NCI-H82 treated with DMSO at 0.1 percent for 48 hours (cell line): ENCODE data around the gene TNFRSF14.
"Not testable (repeated sequence)": the region's sequence is repeated elsewhere in the genome, so short reads cannot be mapped to it uniquely, and the experiment has no call there.

ENCODE experiments used
- DNase-seq: peaks from one replicate; lab custom pipeline; 2025; ENCODE audit not compliant: unreplicated experiment; lab: John Stamatoyannopoulos, UW

TNFRSF14 gene

GRCh38 chr1:2538376-2538775 is 17.8 kb upstream of the TNFRSF14 start:
- no peak for DNase-seq

GRCh38 chr1:2538872-2539271 is 17.3 kb upstream of the TNFRSF14 start:
- no peak for DNase-seq

GRCh38 chr1:2539312-2539907 is 16.8 kb upstream of the TNFRSF14 start:
- DNase-seq: no peak

GRCh38 chr1:2540816-2541492 is 15.2 kb upstream of the TNFRSF14 start:
- peak; percentile 57 for DNase-seq

GRCh38 chr1:2541619-2542245 is 14.4 kb upstream of the TNFRSF14 start:
- no peak for DNase-seq

GRCh38 chr1:2542246-2542915 is 13.8 kb upstream of the TNFRSF14 start:
- no peak for DNase-seq

- no peak for DNase-seq
Measured at GRCh38 chr1:2543543-2544092, 12.6 kb upstream of the TNFRSF14 start.

- no peak for DNase-seq
Measured at GRCh38 chr1:2544093-2544874, 11.9 kb upstream of the TNFRSF14 start.

- DNase-seq: peak; percentile 14
Measured at GRCh38 chr1:2544875-2545640, 11.1 kb upstream of the TNFRSF14 start.

GRCh38 chr1:2545754-2546514 is 10.2 kb upstream of the TNFRSF14 start:
- peak; percentile 91 for DNase-seq

- peak; percentile 57 for DNase-seq
Measured at GRCh38 chr1:2546515-2547209, 9.5 kb upstream of the TNFRSF14 start.

GRCh38 chr1:2547210-2548067 is 8.7 kb upstream of the TNFRSF14 start:
- DNase-seq: no peak

- peak; percentile 25 for DNase-seq
Measured at GRCh38 chr1:2548068-2548589, 8.0 kb upstream of the TNFRSF14 start.

- not testable (repeated sequence) for DNase-seq
Measured at GRCh38 chr1:2549367-2550029, 6.7 kb upstream of the TNFRSF14 start.

- not testable (repeated sequence) for DNase-seq
Measured at GRCh38 chr1:2550309-2550861, 5.8 kb upstream of the TNFRSF14 start.

- not testable (repeated sequence) for DNase-seq
Measured at GRCh38 chr1:2551544-2551943, 4.6 kb upstream of the TNFRSF14 start.

- no peak for DNase-seq
Measured at GRCh38 chr1:2552189-2552588, 4.0 kb upstream of the TNFRSF14 start.
